H1 (cell line): ENCODE data around the gene ATP6V0A1. TPM values are rescaled to one million over a fixed set of nuclear protein-coding genes. Genes with fewer than 3 reads are reported as not detected.

ENCODE experiments used
- YY1 ChIP-seq: IDR thresholded peaks from 2 replicates; pipeline ENCODE4 v1.6.1; 2011; ENCODE audit warnings: low read depth, mild to moderate bottlenecking, low read length
- polyA plus RNA-seq, 7 experiments: library from polyadenylated mRNA; depleted of rRNA in 3 of 7; stranded (reverse) in 5 of 7; unstranded in 2 of 7; fragments of >200 nt in 5 of 7; fragments of 200-250 nt in 2 of 7; gene quantifications; 1 replicate in 5 of 7; 2 replicates in 1 of 7; 4 replicates in 1 of 7; pipeline versions ENCODE4 v1.2.1 to v1.2.3, GENCODE V29; 2011 to 2013; ENCODE audit warnings: missing spikeins in 2 of 7, mixed read lengths in 2 of 7
- total RNA-seq: library from RNA; stranded (reverse); fragmentation: NEBNext Ultra II Directional; extraction: Animal tissue kit (Norgen Biotek cat#: 25700); gene quantifications from 2 replicates; pipeline ENCODE4 v1.2.1, GENCODE V29; 2021
- TF ChIP-seq, protein P1 (sequence below): IDR thresholded peaks from 2 replicates; pipeline ENCODE4 v1.6.1; 2011; ENCODE audit warnings: low read length, improper control_type of control experiment
- TF ChIP-seq, protein P2 (sequence below), 3 experiments: IDR thresholded peaks; 1 replicate in 2 of 3; 2 replicates in 1 of 3; pipeline versions ENCODE4 v1.5.1 to v1.6.1; 2011; ENCODE audit warnings: low read length in 3 of 3, mild to moderate bottlenecking in 3 of 3, inconsistent platforms in 2 of 3, low read depth in 1 of 3, moderate library complexity in 1 of 3; ENCODE audit not compliant: insufficient read depth in 1 of 3; ENCODE audit errors: control extremely low read depth in 1 of 3

ATP6V0A1 gene
- total and polyA plus RNA-seq, 2 of the 8 experiments (the other 6 are each of a cell fraction or from before 2014, with no cell fraction given) = 55.3 to 63.4 TPM

DNA sequence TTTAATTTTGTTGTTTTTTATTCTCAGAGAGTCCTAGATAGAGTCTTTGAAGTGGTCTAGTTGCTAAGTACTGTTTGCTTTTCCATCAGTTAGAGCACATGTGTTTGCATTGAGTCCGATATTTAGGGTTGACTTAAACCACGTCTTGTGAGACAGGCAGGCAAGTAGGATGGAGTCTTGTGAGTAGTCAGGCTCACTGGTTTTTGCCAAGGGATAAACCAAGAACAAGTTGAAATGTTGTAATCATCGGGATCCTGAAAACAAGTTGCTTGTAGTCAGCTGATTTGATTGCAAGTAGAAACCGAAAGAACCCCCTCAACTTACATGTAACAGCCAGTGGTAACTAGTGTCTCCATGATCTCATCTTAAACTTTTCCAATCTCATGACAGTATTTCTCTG, 17.2 kb downstream of the ATP6V0A1 start (continued):
- TF ChIP-seq, protein P1, sequence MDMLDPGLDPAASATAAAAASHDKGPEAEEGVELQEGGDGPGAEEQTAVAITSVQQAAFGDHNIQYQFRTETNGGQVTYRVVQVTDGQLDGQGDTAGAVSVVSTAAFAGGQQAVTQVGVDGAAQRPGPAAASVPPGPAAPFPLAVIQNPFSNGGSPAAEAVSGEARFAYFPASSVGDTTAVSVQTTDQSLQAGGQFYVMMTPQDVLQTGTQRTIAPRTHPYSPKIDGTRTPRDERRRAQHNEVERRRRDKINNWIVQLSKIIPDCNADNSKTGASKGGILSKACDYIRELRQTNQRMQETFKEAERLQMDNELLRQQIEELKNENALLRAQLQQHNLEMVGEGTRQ = no peak
- TF ChIP-seq, protein P2, sequence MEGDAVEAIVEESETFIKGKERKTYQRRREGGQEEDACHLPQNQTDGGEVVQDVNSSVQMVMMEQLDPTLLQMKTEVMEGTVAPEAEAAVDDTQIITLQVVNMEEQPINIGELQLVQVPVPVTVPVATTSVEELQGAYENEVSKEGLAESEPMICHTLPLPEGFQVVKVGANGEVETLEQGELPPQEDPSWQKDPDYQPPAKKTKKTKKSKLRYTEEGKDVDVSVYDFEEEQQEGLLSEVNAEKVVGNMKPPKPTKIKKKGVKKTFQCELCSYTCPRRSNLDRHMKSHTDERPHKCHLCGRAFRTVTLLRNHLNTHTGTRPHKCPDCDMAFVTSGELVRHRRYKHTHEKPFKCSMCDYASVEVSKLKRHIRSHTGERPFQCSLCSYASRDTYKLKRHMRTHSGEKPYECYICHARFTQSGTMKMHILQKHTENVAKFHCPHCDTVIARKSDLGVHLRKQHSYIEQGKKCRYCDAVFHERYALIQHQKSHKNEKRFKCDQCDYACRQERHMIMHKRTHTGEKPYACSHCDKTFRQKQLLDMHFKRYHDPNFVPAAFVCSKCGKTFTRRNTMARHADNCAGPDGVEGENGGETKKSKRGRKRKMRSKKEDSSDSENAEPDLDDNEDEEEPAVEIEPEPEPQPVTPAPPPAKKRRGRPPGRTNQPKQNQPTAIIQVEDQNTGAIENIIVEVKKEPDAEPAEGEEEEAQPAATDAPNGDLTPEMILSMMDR (IDR thresholded peaks at IDR 0.05; ENCODE audit: control extremely low read depth in 1 of 3, insufficient read depth in 1 of 3, low read depth in 1 of 3, low read length in 3 of 3) = no peak
- no peak for TF ChIP-seq YY1
